AG09319 (cell line): ENCODE data around the gene SMG6.

Experiments used
- DNase-seq: peaks from one replicate; pipeline ENCODE4 v3.0.0-alpha.2; 2010; ENCODE audit warnings: low read depth; ENCODE audit errors: extremely low read depth
- TF ChIP-seq, protein P1 (sequence below): IDR thresholded peaks from 2 replicates; pipeline ENCODE4 v1.5.1; 2011; ENCODE audit warnings: low read depth, mild to moderate bottlenecking, inconsistent platforms, low read length, moderate library complexity

Gene SMG6

DNA sequence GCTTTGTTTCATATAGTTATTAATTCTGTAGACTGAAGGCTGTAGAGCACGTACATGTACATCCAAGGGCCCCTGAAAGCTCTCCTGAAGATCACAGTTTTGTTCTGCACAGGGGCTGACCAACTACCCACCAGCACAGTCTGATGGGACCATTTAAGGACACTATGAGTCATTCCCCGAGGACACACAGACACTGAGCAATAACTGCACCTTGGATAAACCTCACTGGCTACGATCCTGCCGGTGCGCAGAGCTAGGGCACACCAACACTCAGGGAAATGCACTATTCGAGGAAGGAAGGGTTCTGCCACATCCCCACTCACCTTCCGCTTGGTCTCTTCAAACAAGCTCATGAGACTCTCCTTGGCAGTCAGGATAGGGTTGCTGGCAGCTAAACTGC, 20.3 kb downstream of the SMG6 start:
- DNase-seq, result no peak
- TF ChIP-seq, protein P1, sequence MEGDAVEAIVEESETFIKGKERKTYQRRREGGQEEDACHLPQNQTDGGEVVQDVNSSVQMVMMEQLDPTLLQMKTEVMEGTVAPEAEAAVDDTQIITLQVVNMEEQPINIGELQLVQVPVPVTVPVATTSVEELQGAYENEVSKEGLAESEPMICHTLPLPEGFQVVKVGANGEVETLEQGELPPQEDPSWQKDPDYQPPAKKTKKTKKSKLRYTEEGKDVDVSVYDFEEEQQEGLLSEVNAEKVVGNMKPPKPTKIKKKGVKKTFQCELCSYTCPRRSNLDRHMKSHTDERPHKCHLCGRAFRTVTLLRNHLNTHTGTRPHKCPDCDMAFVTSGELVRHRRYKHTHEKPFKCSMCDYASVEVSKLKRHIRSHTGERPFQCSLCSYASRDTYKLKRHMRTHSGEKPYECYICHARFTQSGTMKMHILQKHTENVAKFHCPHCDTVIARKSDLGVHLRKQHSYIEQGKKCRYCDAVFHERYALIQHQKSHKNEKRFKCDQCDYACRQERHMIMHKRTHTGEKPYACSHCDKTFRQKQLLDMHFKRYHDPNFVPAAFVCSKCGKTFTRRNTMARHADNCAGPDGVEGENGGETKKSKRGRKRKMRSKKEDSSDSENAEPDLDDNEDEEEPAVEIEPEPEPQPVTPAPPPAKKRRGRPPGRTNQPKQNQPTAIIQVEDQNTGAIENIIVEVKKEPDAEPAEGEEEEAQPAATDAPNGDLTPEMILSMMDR, result no peak

DNA sequence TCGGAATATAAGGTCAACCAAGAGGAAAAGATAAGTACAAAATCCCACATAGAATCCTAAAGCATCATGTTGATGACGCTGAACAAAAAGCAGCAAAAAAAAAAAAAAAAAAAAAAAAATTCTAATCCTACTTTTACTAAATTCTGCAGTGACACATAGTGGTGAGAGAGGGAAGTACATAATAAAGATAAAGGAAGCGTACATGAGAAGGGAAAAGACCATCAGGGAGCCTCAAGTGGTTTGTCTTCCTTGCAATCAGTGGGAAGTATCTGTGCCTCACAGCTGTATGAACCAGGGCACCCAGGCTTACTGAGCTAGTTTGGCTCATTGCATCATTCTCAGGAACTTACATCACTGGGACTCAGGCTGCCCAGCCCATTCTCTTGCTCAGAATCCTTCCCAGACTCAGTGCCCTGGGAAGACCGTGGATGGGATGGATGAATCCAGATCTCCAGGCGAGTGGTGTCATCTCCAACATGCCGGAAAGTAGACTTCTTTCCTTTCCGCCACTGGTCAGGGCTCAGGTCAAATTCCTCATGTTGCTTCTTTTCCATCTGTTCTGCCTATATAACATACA, 21.2 kb downstream of the SMG6 start:
- DNase-seq, result peak; percentile 74
- TF ChIP-seq, protein P1, result peak; percentile 51

DNA sequence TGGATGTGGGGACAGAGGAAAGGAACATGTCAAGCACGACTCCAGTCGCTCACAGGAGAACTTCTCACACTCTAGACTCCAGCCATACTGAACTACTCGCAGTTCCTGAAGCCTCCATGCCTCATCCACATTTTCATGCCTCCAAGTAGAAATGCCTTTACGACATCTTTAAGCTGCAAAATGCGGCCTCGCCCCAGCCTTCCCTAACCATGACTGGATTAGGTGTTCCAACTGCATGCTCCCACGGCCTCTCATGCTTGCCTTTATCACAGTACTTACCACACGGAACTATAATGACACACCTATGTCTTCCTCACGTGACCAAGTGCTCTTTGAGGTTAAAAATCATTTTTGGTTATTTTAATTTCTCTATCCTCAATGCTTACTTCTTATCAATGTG, 23.9 kb downstream of the SMG6 start:
- TF ChIP-seq, protein P1, result no peak
- no peak for DNase-seq

DNA sequence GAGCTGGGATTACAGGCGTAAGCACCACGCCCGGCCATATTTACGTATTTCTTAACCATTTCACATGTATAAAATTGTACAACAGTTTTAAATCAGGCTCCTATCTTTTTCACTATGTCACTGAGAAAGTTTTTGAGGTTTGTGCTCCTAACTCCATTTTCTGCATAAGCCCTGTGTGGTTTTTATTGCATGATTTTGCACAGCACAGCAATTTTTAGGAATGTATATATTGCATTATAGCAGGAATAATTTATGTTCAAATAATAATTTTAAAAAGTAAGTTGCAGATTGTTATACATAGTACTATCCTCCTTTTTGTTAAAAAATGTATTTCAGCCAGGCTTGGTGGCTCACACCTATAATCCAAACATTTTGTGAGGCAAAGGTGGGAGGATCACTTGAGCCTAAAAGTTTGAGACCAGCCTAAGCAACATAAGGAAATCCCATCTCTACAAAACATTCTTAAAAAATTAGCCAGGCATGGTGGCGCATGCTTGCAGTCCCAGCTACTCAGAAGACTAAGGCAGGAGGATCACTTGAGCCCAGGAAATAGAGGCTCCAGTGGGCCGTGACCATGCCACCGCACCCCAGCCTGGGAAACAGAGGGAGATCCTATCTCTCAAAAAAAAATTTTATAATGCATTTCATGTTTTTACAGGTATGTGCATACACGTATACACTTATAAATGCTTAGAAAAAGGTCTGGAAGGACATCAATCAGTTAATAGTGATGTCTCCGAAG, 26.0 kb downstream of the SMG6 start:
- DNase-seq, result no peak
- TF ChIP-seq, protein P1, result no peak

DNA sequence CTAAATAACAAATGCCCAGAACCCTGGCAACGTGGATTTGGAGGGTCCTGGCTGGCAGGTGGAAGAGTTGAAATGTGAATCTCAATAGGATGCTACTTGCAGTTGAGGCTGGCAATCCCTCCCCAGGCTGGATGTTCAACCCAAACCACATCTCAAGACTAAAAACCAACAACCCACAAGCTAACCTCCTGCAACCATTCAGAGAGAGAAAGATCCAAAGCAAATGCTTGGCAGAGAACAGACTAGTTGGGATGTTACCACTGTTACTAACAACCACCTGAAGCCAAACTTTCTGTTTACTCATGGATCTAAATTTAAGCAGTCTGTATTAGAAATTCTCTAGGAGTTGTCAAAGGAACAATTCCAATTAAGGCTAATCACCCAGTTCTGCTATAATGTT, 27.9 kb downstream of the SMG6 start:
- TF ChIP-seq, protein P1, result no peak
- DNase-seq, result no peak

DNA sequence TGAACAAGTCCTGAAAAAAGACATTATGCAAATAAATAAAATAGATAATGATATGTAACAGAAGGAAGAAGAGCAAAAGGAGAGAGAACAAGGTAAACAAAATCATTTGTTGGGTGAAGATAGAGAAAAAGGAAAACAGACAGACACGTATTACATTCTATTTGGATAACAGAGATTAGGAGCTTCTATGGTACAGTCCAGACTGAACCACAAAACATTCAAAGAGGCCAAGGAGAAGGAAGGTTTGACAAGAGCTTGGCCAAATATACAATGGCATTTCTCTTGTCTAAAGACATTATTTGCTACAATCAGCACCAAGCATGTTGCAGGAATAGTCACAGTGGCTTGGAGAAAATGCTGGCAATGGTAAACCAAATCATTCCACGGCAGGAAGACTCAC, 29.2 kb downstream of the SMG6 start:
- no peak for DNase-seq
- TF ChIP-seq, protein P1, result no peak

DNA sequence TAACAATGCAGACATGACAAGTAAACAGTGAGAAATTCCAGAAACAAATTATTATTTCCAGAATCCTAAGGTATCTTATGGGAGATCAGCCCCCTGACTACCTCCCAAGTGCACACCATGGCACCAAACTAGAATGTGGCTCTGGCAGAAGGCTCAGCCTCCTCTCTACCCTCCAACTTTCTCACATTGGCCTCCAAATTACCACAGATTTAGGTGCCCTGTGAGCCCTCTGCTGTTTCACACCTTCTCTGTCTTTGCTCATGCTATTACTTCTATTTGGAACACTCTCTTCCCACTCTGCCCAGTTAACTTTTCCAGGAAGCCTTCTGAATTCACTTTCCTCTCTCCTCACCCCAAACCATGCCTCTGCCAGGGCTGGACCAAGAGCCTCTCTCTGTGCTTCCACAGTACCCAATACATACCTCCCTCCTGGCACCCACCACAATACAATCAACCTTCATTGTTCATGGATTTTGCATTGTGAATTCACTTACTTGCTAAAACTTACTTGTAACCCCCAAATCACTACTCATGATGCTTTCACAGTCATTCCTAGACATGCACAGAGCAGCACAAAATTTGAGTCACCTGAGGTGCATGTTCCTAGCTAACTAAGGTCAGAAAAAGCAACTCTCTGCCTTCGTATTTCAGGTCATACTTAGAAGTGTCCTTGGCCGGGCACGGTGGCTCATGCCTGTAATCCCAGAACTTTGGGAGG, 31.4 kb downstream of the SMG6 start:
- TF ChIP-seq, protein P1, result no peak
- no peak for DNase-seq
